Suprapubic skin (tissue), 3 donors: ENCODE measurements around the gene TNRC6B.

Experiments used
- POLR2A ChIP-seq, 2 donors: fragments of 450-650 bp; IDR thresholded peaks; one replicate each; pipeline ENCODE4 v1.6.1; 2017; ENCODE audit warnings: antibody characterized with exemption in 2 of 2, mild to moderate bottlenecking in 2 of 2, moderate library complexity in 2 of 2
- TF ChIP-seq, protein P1 (sequence below), 2 donors: fragments of 200-600 bp in 1 of 2; fragments of 450-650 bp in 1 of 2; sonication (generic) in 1 of 2; IDR thresholded peaks; one replicate each; pipeline ENCODE4 v1.5.1; 2016 to 2019; ENCODE audit warnings: antibody characterized with exemption in 2 of 2, mild to moderate bottlenecking in 1 of 2, moderate library complexity in 1 of 2

DNA sequence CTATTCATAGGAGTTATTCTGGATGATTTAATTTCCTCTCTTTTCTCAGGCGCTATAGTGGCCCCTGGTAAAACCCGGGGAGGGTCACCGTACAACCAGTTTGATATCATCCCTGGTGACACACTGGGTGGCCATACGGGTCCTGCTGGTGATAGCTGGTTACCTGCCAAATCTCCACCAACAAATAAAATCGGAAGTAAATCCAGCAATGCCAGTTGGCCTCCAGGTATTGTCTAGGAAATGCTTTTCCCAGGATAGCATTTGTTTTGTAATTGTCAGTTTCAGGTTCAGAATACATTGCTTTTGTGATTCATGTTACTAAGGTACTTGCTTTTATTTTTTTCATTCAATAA is 133.0 kb downstream of the TNRC6B start:
- TF ChIP-seq, protein P1, sequence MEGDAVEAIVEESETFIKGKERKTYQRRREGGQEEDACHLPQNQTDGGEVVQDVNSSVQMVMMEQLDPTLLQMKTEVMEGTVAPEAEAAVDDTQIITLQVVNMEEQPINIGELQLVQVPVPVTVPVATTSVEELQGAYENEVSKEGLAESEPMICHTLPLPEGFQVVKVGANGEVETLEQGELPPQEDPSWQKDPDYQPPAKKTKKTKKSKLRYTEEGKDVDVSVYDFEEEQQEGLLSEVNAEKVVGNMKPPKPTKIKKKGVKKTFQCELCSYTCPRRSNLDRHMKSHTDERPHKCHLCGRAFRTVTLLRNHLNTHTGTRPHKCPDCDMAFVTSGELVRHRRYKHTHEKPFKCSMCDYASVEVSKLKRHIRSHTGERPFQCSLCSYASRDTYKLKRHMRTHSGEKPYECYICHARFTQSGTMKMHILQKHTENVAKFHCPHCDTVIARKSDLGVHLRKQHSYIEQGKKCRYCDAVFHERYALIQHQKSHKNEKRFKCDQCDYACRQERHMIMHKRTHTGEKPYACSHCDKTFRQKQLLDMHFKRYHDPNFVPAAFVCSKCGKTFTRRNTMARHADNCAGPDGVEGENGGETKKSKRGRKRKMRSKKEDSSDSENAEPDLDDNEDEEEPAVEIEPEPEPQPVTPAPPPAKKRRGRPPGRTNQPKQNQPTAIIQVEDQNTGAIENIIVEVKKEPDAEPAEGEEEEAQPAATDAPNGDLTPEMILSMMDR (IDR thresholded peaks at IDR 0.05), result no peak
- TF ChIP-seq POLR2A (IDR thresholded peaks at IDR 0.05), result no peak
